GDM1 (cell line): ENCODE data around the gene TMEM253.
A peak's percentile ranks its signal among the peaks of the same experiment; 100 is the strongest.

Experiments used
- DNase-seq: peaks from one replicate; lab custom pipeline; 2025; lab: John Stamatoyannopoulos, UW

TMEM253 gene

DNA sequence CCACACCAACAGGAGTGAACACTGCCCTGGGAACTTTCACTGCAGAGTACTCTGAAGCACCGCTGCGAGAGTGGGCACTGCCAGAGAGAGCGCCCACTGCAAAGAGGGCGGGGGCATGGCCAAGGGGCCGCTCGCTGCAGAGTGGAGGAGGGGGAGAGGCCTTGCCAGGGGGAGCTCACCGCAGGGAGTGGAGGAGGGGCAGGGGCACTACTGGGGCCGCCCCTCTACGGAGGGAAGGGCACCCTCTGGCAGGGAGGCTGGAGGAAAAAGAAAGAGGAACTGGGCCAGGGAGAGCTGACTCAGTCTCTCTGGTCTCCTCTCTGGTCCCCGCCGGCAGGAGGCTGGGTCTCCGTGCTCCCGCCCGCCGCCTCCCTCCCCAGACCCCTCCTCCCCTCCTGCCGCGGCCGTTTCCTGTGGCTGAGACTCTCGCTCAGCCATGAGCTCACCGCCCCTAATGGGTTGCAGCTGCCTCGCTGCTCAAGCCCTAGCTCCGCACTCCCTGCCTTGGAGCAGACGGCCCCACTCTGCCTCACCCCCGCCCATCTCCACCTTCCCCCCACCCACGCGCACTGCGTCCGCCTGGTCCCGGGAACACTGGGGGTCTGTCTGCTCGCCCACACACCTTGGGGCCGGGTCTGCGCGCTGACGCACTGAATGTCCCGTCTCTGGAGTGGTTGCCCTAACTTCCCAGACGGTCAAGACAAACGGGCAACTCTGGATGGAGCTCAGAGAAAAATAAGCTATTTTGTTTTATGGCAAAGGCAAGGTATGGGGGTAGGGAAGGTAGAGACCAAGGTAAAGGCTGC, 29.4 kb upstream of the TMEM253 start:
- peak; percentile 97 for DNase-seq

GRCh38 chr14:21072031-21072473, 28.8 kb upstream of the TMEM253 start:
- DNase-seq = peak; percentile 62

- DNase-seq = no peak
Observed at GRCh38 chr14:21072781-21073339, 28.0 kb upstream of the TMEM253 start.

- no peak for DNase-seq
Observed at GRCh38 chr14:21073921-21074320, 26.9 kb upstream of the TMEM253 start.

- DNase-seq = no peak
Observed at GRCh38 chr14:21074398-21075272, 26.2 kb upstream of the TMEM253 start.

DNA sequence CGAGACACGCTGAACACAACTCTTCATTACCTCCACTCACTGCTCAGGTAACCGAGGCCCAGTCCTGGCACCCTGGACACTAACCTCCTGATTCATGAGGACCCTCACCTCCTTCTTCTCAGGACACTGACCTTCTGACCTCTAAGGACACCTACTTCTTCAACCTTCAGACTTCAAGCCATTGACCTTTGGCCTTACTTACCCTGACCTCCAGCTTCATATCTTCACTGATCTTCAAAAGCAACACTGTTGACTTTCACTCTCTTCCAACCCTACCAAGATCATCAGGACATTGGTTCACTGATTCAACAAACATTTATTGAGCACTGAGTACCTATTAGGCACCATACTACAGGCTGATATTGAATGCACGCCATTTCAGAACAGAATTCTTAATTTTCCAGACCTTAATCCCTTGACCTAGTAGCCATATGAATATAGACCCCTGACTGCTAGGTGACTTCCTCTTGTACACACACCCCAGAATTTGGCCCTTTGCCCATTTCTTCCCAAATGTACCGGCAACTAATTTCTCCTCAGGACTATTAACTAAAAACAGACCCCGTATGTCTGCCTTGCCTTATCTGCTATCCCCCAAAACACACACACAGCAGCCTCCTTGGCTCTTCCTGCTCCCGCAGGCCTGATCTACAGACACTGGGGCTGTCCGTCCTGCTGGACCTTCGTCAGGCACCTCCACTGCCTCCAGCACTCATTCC, 25.0 kb upstream of the TMEM253 start:
- DNase-seq = no peak

- no peak for DNase-seq
Observed at GRCh38 chr14:21077672-21078071, 23.2 kb upstream of the TMEM253 start.

GRCh38 chr14:21078287-21078686, 22.6 kb upstream of the TMEM253 start:
- no peak for DNase-seq

- DNase-seq = no peak
Observed at GRCh38 chr14:21078726-21079125, 22.1 kb upstream of the TMEM253 start.

DNA sequence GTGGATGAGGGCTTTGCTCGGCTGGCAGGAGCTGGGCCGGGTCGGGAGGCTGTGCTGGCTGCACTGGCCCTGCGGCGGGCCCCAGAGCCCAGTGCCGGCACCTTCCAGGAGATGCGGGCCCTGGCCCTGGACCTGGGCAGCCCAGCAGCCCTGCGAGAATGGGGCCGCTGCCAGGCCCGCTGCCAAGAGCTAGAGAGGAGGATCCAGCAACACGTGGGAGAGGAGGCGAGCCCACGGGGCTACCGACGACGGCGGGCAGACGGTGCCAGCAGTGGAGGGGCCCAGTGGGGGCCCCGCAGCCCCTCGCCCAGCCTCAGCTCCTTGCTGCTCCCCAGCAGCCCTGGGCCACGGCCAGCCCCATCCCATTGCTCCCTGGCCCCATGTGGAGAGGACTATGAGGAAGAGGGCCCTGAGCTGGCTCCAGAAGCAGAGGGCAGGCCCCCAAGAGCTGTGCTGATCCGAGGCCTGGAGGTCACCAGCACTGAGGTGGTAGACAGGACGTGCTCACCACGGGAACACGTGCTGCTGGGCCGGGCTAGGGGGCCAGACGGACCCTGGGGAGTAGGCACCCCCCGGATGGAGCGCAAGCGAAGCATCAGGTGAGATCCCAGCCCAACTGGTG, 19.2 kb upstream of the TMEM253 start:
- no peak for DNase-seq

DNA sequence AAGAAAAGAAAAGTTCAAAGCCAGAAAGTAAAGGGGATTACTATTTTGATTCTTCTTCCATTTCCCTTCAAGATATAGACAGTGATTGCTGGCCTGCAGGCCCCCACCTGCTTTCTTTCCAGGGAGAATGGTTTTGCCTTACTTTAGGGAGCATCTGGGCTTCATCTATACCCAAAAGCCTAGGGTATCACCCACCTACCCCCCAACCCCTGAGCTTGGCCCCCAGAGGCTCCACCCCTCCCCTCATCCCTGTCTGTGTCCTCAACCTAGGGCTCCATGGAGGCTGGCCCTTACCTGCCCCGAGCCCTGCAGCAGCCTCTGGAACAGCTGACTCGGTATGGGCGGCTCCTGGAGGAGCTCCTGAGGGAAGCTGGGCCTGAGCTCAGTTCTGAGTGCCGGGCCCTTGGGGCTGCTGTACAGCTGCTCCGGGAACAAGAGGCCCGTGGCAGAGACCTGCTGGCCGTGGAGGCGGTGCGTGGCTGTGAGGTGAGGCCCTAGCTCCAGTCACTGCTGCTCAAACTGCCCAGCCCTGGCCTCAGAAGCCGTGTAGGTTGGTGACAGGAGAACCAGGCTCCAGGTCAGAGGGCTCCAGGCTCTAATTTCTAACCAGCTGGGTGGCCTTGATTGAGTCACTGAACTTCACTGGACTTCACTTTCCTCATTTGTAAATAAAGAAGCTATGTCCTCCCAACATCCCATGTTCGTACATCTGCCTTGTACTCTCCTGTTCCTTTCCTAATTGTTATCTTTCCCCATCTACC, 17.1 kb upstream of the TMEM253 start:
- DNase-seq = no peak

DNA sequence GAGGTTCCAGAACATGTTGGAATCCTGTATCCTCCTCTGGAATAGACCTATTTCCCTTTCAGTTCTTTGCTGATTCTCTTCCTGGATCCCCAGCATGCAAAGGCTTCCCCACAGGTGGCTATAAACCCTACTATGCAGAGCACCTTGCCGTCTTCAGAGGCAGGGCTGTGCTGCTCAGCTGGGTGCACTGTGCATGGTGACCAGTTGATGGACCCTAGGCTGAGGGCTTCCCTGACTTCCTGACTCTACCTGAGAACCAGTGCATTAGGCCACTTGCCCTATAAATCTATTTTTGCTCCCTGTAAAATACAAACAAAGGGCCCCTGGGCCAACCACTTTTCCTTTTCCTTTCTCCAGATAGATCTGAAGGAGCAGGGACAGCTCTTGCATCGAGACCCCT, 16.5 kb upstream of the TMEM253 start:
- DNase-seq = no peak

DNA sequence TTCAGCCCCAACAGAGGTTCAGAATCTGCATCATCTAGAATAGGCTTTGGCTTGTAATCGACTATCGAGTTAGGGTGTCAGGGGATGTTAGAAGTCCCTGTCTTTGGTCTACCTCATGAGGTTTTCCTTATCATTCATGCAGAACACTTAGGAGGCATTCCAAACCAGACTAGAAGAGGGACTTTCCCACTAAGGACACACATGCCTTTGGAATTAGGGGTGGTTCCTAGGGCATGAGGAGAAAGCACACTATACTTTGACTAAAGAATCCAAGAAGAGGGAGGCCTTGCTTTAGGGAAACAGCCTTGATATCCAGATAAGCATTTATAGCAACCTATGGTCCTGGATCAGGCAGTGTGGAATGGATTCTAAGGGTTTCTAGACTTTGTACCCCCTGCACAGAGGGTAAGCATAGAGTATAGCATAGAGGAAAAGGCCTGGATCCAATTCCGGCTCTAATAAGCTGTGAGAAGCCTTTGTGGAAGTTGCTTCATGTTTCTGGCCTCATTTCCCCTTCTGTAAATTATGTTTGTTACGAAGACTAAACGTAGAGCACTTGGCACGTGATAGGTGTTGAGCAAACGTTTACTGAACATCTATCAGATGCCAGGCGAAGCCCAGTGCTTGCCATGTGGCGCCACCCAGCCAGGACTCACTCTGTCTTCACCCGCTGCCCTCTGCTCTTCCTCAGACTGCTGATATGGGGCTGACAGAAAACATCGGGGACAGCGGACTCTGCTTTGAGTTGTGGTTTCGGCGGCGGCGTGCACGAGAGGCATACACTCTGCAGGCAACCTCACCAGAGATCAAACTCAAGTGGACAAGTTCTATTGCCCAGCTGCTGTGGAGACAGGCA, 15.6 kb upstream of the TMEM253 start:
- no peak for DNase-seq

DNA sequence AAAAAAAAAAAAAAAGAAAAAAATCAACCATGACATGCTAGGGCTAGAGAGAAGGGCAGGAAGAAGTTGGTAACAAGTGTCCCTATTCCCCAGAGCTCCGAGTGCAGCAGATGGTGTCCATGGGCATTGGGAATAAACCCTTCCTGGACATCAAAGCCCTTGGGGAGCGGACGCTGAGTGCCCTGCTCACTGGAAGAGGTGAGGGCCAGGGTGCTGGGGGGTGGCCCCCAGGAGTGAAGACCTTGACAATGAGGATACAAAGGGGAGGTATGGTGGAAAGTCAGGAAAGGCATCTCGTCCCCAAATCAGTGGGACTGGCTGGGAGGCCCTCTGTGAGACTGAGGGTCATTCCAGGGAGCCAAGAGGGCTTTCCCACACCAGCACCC, 14.0 kb upstream of the TMEM253 start:
- no peak for DNase-seq

DNA sequence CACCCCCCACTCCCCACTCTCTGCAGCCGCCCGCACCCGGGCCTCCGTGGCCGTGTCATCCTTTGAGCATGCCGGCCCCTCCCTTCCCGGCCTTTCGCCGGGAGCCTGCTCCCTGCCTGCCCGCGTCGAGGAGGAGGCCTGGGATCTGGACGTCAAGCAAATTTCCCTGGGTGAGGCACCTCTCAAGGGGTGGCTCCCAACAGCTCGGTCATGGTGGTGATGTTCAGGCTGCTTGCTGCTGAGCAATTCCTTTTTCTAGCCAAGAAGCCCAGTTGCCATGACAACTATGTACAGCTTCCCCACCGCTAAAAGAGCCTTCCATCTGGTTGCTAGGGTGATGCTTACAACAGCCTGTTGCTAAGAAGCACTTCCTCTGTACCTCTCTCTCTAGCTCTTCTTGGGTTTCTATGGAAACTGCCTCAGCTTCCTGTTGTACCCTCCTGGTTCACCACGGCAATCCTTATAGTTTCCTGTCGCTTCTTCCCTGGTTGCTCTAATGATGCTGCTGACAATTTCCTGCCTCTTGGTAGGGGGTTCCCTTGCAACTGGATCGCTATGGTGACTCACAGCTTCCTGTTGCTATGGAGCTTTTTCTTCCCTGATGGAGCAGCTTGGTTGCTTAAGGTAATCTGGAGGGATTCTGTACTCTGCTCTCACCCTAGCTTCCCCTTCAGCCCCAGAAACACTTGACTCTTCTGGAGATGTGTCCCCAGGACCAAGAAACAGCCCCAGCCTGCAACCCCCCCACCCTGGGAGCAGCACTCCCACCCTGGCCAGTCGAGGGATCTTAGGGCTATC, 13.4 kb upstream of the TMEM253 start:
- DNase-seq = peak; percentile 84

DNA sequence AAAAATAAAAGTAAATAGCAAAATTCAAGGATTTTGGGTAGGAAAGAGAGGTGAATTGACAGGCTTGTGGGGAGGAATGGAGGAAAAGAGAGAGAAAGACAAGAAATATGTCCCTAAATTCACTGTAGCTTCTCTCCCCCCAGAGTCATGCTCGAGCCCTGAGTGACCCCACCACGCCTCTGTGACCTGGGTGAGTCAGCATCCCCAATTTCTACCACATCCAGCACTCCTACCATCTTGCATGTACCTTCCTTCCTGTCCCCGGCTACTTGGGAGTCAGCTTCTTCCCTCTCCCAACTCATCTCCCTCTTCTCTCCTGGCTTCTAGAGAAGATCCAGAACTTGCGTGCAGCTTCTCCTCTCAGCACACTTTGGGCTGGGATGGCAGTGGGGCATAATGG, 12.2 kb upstream of the TMEM253 start:
- DNase-seq = no peak

- DNase-seq = no peak
Observed at GRCh38 chr14:21089271-21089670, 11.6 kb upstream of the TMEM253 start.

DNA sequence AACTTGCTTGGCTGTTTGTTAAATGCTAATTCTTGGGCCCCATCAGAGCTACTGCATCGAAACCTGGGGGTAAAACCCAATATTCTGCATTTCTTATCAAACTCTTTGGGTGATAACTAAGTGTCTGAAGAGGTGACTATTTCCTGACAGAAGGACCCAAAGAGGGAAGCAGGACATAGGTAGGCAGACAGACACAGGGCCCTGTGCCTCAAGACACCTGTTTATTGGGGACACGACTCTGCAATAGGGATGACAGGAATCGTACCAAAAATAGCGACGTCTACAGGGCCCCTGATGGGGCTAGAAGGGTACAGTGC, 11.0 kb upstream of the TMEM253 start:
- DNase-seq = no peak

DNA sequence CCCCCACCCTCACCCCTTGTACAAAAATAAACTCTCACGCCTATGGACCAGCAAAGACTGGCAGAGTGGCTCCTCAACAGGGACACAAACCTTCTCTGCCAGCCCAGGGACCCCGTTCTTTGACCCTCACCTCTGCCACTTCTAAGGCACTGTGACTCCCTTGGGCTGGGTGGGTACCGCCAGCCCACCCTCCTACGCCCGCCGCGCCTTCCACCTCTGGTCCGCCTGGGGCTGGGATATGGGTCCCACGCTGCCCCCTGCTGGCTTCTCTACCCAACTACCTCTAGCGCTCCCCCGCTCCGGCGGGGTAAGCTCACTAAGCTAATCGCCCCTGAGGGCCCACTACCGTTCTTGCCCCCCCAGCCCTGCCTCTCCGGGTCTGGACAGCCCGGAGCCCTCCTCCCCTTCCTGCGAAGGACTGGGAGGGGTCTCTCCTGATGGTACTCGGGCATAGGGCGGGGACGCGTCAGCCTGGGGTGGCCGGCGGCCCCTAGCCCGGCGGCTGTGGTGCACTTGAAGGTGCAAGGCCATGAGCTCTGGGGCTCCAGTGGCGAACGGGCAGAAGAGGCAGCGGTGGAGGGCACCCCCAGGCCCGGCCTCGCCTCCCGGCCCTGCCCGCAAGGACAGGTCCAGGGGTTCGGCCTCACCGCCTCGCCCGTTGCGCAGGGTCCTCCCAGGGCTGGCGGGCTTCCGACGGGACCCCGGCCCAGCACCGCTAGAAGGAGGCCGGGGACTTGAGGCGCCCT, 10.5 kb upstream of the TMEM253 start:
- peak; percentile 17 for DNase-seq
